Testis (tissue), 3 donors: ENCODE results near the gene PLCXD3. TPM values are rescaled to one million over a fixed set of nuclear protein-coding genes. Genes with fewer than 3 reads are reported as not detected.
"Not testable (repeated sequence)": the region's sequence is repeated elsewhere in the genome, so short reads cannot be mapped to it uniquely, and the experiment has no call there.

Source experiments
- DNase-seq: peaks from one replicate; pipeline ENCODE4 v3.0.0-alpha.2; 2019
- H3K27ac ChIP-seq, 2 donors: fragments of 200-600 bp; sonication (generic); one replicate each; pipeline ENCODE4 v1.5.1; 2019
- H3K27me3 ChIP-seq: fragments of 200-600 bp; sonication (generic); one replicate; pipeline ENCODE4 v1.5.1; 2019
- H3K36me3 ChIP-seq: fragments of 200-600 bp; sonication (generic); one replicate; pipeline ENCODE4 v1.5.1; 2017; ENCODE audit warnings: low read depth; ENCODE audit errors: missing control alignments
- H3K4me1 ChIP-seq: fragments of 200-600 bp; sonication (generic); one replicate; pipeline ENCODE4 v1.5.1; 2019
- H3K4me3 ChIP-seq, 2 donors: fragments of 200-600 bp; sonication (generic); one replicate each; pipeline ENCODE4 v1.5.1; 2017 to 2019
- H3K9me3 ChIP-seq: fragments of 200-600 bp; sonication (generic); one replicate; pipeline ENCODE4 v1.5.1; 2017
- CTCF ChIP-seq, 3 experiments: fragments of 450-650 bp in 2 of 3; fragments of 200-600 bp in 1 of 3; sonication (generic) in 1 of 3; IDR thresholded peaks; one replicate each; pipeline ENCODE4 v1.5.1; 2016 to 2019; ENCODE audit warnings: antibody characterized with exemption in 3 of 3, mild to moderate bottlenecking in 2 of 3, moderate library complexity in 1 of 3
- POLR2A ChIP-seq: fragments of 450-650 bp; IDR thresholded peaks from one replicate; pipeline ENCODE4 v1.6.1; 2017; ENCODE audit warnings: antibody characterized with exemption, mild to moderate bottlenecking, moderate library complexity
- WGBS, 2 donors: methylation state at CpG; one replicate each; pipeline ENCODE4 v1.1.5; 2018; 5-methylcytosine and 5-hydroxymethylcytosine counted together
- intact Hi-C: fragments of 100-400 bp; cut with DNase I; formaldehyde crosslinking; loops from one replicate; pipeline ENCODE4 v1.15.1; 2023; ENCODE audit warnings: low total_unique reads
- polyA plus RNA-seq: library from polyadenylated mRNA; stranded (reverse); fragments of 350-450 nt; fragmentation: Illumina TruSeq; extraction: RNeasy Lipid Tissue Mini Kit (QIAGEN cat#74804); gene quantifications from one replicate; pipeline ENCODE4 v1.2.3, GENCODE V29; 2014; ENCODE audit warnings: low read depth, low replicate concordance; ENCODE audit not compliant: insufficient read depth
- total RNA-seq, 2 donors: library from RNA; depleted of rRNA; stranded (reverse); fragments of >200 nt; gene quantifications; one replicate each; pipeline ENCODE4 v1.2.3, GENCODE V29; 2016

The PLCXD3 gene
- total and polyA plus RNA-seq, 3 donors from 2014 or later, result 0.78 to 1.8 (median 1.7) TPM

- Histone ChIP-seq H3K36me3 (no peaks in the 10 kb centered on the region), H3K9me3 (no peaks in the 10 kb centered on the region), H3K4me3 (no peak overlapping the region), H3K27me3 (no peaks in the 10 kb centered on the region), H3K27ac (no peak overlapping the region), H3K4me1 (no peaks in the 10 kb centered on the region)
- 62 to 82% methylated on average over 6 of the region's 6 CpGs for WGBS, 2 donors
- peak; percentile 18 for DNase-seq
- no peak for TF ChIP-seq CTCF (IDR thresholded peaks at IDR 0.05)
- no peak for TF ChIP-seq POLR2A
- intact Hi-C loops, result no loop called here
Observed at GRCh38 chr5:41482173-41482572, 28.2 kb downstream of the PLCXD3 start.

- intact Hi-C loops, H3K9me3 ChIP-seq, H3K27me3 ChIP-seq, H3K36me3 ChIP-seq, H3K4me3 ChIP-seq, H3K4me1 ChIP-seq, H3K27ac ChIP-seq, DNase-seq: not testable (repeated sequence)
- WGBS, 2 donors, result no CpG with 5 or more reads among the region's 1 CpG
Observed at GRCh38 chr5:41471571-41472208, 38.7 kb downstream of the PLCXD3 start.

GRCh38 chr5:41465493-41466171 lies 44.8 kb downstream of the PLCXD3 start:
- no peak for DNase-seq
- TF ChIP-seq POLR2A, result no peak
- TF ChIP-seq CTCF (IDR thresholded peaks at IDR 0.05), result no peak
- H3K27ac ChIP-seq, result no peak overlapping the region

GRCh38 chr5:41459557-41459956 lies 50.8 kb downstream of the PLCXD3 start:
- H3K9me3 ChIP-seq, result no peaks in the 10 kb centered on the region
- intact Hi-C loops, result no loop called here
- no peaks in the 10 kb centered on the region for H3K27me3 ChIP-seq
- no peak for DNase-seq
- no peaks in the 10 kb centered on the region for H3K4me1 ChIP-seq
- WGBS, 2 donors, result 97 to 100% methylated on average over 1 of the region's 1 CpG
- no peak overlapping the region for H3K4me3 ChIP-seq
- no peaks in the 10 kb centered on the region for H3K36me3 ChIP-seq
- no peak overlapping the region for H3K27ac ChIP-seq
- TF ChIP-seq CTCF (IDR thresholded peaks at IDR 0.05) (no peak), POLR2A (no peak)

More at GRCh38 chr5:41465493-41466171, 44.8 kb downstream of the PLCXD3 start:
- H3K9me3 ChIP-seq, result no peaks in the 10 kb centered on the region
- WGBS, 2 donors, result 83 to 96% methylated on average over 3 of the region's 3 CpGs
- H3K36me3 ChIP-seq, result no peaks in the 10 kb centered on the region
- intact Hi-C loops, result no loop called here
- H3K27me3 ChIP-seq, result no peaks in the 10 kb centered on the region
- H3K4me3 ChIP-seq, result no peak overlapping the region
- H3K4me1 ChIP-seq, result no peaks in the 10 kb centered on the region

GRCh38 chr5:41457094-41457493 lies 53.3 kb downstream of the PLCXD3 start:
- no peaks in the 10 kb centered on the region for H3K4me1 ChIP-seq
- TF ChIP-seq CTCF (IDR thresholded peaks at IDR 0.05) (no peak), POLR2A (no peak)
- no peaks in the 10 kb centered on the region for H3K27me3 ChIP-seq
- no peak for DNase-seq
- H3K27ac ChIP-seq, result no peak overlapping the region
- H3K4me3 ChIP-seq, result no peak overlapping the region
- intact Hi-C loops, result no loop called here
- H3K36me3 ChIP-seq, result no peaks in the 10 kb centered on the region
- WGBS, 2 donors, result 83 to 93% methylated on average over 2 of the region's 2 CpGs
- H3K9me3 ChIP-seq, result no peaks in the 10 kb centered on the region
